Stomach (tissue), 9 donors: Measurements from ENCODE around the gene MRPL24. TPM values are rescaled to one million over a fixed set of nuclear protein-coding genes. Genes with fewer than 3 reads are reported as not detected.

Source experiments
- DNase-seq, 2 donors: peaks; one replicate each; pipeline versions ENCODE4 v3.0.0 to v3.0.0-alpha.2; 2013 to 2019
- H3K27ac ChIP-seq, 5 donors: fragments of 200-600 bp in 4 of 5; sonication (generic) in 4 of 5; one replicate each; pipeline ENCODE4 v1.5.1; 2013 to 2019; ENCODE audit warnings: mild to moderate bottlenecking in 1 of 5, moderate library complexity in 1 of 5
- H3K27me3 ChIP-seq, 3 donors: fragments of 200-600 bp; sonication (generic); one replicate each; pipeline ENCODE4 v1.5.1; 2017 to 2019; ENCODE audit warnings: mixed run types in 1 of 3
- H3K36me3 ChIP-seq, 4 donors: fragments of 200-600 bp; sonication (generic); 1 replicate in 3 of 4; 2 replicates in 1 of 4; pipeline ENCODE4 v1.5.1; 2016 to 2019
- H3K4me1 ChIP-seq, 4 donors: fragments of 200-600 bp; sonication (generic); one replicate each; pipeline ENCODE4 v1.5.1; 2016 to 2019
- H3K4me3 ChIP-seq, 4 donors: fragments of 200-600 bp; sonication (generic) in 3 of 4; one replicate each; pipeline ENCODE4 v1.5.1; 2016 to 2019; ENCODE audit warnings: mild to moderate bottlenecking in 1 of 4
- H3K9me3 ChIP-seq, 4 donors: fragments of 200-600 bp; sonication (generic); one replicate each; pipeline ENCODE4 v1.5.1; 2016 to 2019
- EP300 ChIP-seq: sonication (generic); formaldehyde crosslinking; IDR thresholded peaks from one replicate; pipeline ENCODE4 v1.6.1; 2017; ENCODE audit warnings: antibody characterized with exemption
- POLR2A ChIP-seq, 4 donors: fragments of 450-650 bp; IDR thresholded peaks; one replicate each; pipeline ENCODE4 v1.6.1; 2016; ENCODE audit warnings: antibody characterized with exemption in 4 of 4, control low read depth in 2 of 4, mild to moderate bottlenecking in 1 of 4, moderate library complexity in 1 of 4
- POLR2AphosphoS5 ChIP-seq, 3 donors: sonication (generic); formaldehyde crosslinking; IDR thresholded peaks; one replicate each; pipeline ENCODE4 v1.6.1; 2016; ENCODE audit warnings: antibody characterized with exemption in 3 of 3
- WGBS, 5 donors: extraction: QIAGEN DNeasy Blood & Tissue Kit in 3 of 5; methylation state at CpG; one replicate each; pipeline versions ENCODE4 v1.1.5 to v1.1.7; 2013 to 2018; 5-methylcytosine and 5-hydroxymethylcytosine counted together
- intact Hi-C: fragments of 100-400 bp; cut with DNase I; formaldehyde crosslinking; loops from one replicate; pipeline ENCODE4 v1.15.1; 2023; ENCODE audit warnings: low total_unique reads
- polyA plus RNA-seq, 3 donors: library from polyadenylated mRNA; stranded (reverse); fragments of 200-250 nt; gene quantifications; one replicate each; pipeline ENCODE4 v1.2.3, GENCODE V29; 2013
- total RNA-seq, 5 donors: library from RNA; depleted of rRNA; stranded (reverse); fragments of >200 nt; gene quantifications; one replicate each; pipeline versions ENCODE4 v1.1.0 to v1.2.3, GENCODE V29; 2014 to 2016
- TF ChIP-seq, protein P1 (sequence below), 7 experiments: fragments of 450-650 bp in 4 of 7; fragments of 200-600 bp in 3 of 7; sonication (generic) in 3 of 7; IDR thresholded peaks; one replicate each; pipeline ENCODE4 v1.5.1; 2016 to 2019; ENCODE audit warnings: antibody characterized with exemption in 7 of 7, control low read depth in 2 of 7, mild to moderate bottlenecking in 1 of 7
- donor health status: healthy with polysubstance abuse.
- donor health status: Bipolar disorder and iron deficiency.
- donor health status: healthy.

Gene MRPL24
- total and polyA plus RNA-seq, 8 donors: 15.6 to 113 (median 48.8) TPM

DNA sequence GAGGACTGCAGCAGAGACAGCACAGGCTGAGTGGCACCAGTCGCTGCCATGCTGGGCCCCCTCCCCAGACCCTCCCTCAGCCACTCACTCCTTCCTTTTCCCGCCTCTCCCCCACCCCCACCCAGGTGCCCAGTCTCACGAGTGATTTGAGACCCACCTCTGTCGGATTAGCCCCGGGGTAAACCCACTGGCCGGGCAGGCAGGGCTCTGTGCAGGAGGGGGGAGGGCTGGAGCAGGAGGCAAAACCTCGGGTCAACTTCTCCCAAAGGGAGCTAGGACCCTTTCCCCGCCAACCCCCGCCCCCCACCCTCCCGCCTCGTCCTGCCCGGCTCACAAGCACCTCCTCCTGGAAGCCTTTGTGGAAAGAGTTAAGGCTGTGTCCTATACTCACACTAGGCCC, 3.5 kb upstream of the MRPL24 start:
- TF ChIP-seq, protein P1, sequence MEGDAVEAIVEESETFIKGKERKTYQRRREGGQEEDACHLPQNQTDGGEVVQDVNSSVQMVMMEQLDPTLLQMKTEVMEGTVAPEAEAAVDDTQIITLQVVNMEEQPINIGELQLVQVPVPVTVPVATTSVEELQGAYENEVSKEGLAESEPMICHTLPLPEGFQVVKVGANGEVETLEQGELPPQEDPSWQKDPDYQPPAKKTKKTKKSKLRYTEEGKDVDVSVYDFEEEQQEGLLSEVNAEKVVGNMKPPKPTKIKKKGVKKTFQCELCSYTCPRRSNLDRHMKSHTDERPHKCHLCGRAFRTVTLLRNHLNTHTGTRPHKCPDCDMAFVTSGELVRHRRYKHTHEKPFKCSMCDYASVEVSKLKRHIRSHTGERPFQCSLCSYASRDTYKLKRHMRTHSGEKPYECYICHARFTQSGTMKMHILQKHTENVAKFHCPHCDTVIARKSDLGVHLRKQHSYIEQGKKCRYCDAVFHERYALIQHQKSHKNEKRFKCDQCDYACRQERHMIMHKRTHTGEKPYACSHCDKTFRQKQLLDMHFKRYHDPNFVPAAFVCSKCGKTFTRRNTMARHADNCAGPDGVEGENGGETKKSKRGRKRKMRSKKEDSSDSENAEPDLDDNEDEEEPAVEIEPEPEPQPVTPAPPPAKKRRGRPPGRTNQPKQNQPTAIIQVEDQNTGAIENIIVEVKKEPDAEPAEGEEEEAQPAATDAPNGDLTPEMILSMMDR (IDR thresholded peaks at IDR 0.05): no peak
- intact Hi-C loops: no loop called here
- DNase-seq: no peak
- 72 to 86% (median 79%) methylated on average over 6 to 12 of the region's 12 CpGs for WGBS, 5 donors
- Histone ChIP-seq H3K4me3 (no peak overlapping the region), H3K4me1 (peaks cover 44 to 71% (median 68%) of the 10 kb centered on the region in 4 donors), H3K27me3 (no peaks in the 10 kb centered on the region), H3K36me3 (peaks cover 24 to 41% (median 35%) of the 10 kb centered on the region in 4 donors), H3K27ac (peak overlapping the region in 3 of 5 donors; percentile 97 to 98 (median 98)), H3K9me3 (no peaks in the 10 kb centered on the region)

DNA sequence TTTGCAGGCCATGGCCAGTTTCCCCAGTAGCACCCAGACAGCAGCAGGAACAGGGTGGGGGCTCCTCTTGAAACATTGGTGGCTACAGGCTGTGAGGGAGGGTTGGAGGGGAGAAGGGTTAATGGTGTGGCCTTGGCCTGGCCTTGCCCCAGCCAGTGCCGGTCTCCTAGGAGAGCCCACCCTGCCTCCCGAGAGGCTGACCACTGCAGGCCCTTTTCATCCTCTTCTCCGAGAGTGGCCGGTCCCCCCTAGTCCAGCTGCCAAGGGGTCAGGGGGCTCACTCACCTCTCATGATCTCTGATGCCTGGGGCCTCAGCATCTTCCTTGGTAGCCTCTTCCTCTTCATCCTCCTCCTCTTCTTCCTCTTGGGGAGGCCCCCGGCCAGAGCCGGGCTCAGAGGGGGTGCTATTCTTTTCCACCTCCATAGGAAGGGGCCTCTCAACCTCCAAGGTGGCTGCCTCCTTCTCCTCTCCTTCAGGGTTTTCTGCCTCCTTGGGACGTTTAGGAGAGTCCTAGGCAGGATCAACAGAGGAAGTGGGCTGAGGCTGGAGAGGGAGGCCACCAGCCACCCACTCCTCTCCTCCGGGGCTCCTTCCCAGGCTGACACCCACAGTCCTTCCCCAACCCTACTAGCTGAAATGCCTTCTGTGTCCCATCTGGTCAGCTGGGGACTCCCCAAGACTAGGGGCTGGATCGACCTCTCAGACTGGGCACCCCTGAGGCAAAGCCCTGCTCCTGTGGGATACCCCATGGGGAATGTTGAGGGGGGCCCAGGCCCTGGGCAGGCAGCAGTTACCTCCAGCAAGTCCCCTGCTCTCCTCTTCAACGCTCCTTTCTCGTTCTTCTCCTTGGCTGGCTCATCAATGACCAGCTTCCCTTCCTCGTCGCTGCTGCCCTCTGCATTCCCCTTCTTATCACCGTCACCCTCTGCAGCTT, 2.7 kb upstream of the MRPL24 start:
- TF ChIP-seq POLR2A (IDR thresholded peaks at IDR 0.05) (no peak), POLR2AphosphoS5 (IDR thresholded peaks at IDR 0.05) (no peak), EP300 (no peak)
- TF ChIP-seq, protein P1 (IDR thresholded peaks at IDR 0.05): no peak
- peaks cover 24 to 41% (median 35%) of the 10 kb centered on the region in 4 donors for H3K36me3 ChIP-seq
- H3K4me3 ChIP-seq: no peak overlapping the region
- peaks cover 37 to 64% (median 61%) of the 10 kb centered on the region in 4 donors for H3K4me1 ChIP-seq
- H3K27me3 ChIP-seq: no peaks in the 10 kb centered on the region
- H3K9me3 ChIP-seq: no peaks in the 10 kb centered on the region
- intact Hi-C loops: no loop called here
- DNase-seq: no peak
- whole genome bisulfite sequencing, 5 donors: 78 to 89% (median 85%) methylated on average over 13 to 14 of the region's 14 CpGs
- H3K27ac ChIP-seq: peak overlapping the region in 2 of 5 donors; percentile 97 to 98

DNA sequence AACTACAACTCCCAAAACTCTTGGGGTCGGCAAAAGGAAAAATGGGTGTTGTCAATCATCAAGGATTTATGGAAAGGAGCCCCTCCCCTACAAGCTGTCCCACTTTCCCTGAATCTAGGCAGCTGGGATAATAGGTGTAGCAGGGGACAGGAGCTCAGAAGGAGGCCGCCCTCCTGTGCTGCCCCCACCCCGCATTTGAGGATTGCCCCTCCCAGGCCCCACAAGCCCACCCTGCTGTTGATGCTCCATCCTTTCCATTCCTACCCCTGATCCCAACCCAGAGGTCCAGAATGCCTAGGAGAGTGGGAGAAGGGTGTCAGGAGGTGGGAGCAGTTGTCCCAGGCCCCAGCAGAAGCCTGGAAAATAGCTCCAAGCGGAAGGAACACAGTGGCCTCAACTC, 1.9 kb upstream of the MRPL24 start:
- Histone ChIP-seq H3K4me1 (peaks cover 28 to 55% (median 52%) of the 10 kb centered on the region in 4 donors), H3K27ac (peak overlapping the region in 2 of 5 donors; percentile 87 to 97), H3K27me3 (no peaks in the 10 kb centered on the region), H3K4me3 (no peak overlapping the region), H3K36me3 (peaks cover 28 to 49% (median 40%) of the 10 kb centered on the region in 4 donors), H3K9me3 (no peaks in the 10 kb centered on the region)
- 88 to 96% (median 91%) methylated on average over 4 of the region's 4 CpGs for WGBS, 5 donors
- intact Hi-C loops: no loop called here
- DNase-seq: no peak
- TF ChIP-seq POLR2AphosphoS5 (IDR thresholded peaks at IDR 0.05) (no peak), EP300 (no peak), POLR2A (IDR thresholded peaks at IDR 0.05) (no peak)
- TF ChIP-seq, protein P1 (IDR thresholded peaks at IDR 0.05): no peak

DNA sequence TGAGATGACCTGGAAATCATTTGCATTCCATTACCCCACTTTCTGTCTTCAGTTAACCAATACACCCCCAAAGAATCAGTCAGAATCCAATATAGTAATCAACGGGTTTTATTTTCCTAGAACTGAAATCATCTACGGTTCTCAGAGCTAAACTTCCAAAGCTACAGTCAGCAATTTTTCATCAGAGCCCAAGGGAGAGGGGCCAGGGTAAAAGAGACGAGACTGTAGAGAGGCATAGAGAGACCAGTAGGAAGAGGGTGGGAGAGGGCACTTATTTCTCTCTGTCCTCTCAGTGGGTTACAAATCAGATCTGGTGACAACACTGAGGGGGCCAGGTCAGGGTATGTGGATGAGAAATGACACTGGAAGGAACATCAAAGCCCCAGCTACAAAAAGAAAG, 1.1 kb upstream of the MRPL24 start:
- Histone ChIP-seq H3K4me3 (no peak overlapping the region), H3K36me3 (peaks cover 35 to 57% (median 47%) of the 10 kb centered on the region in 4 donors), H3K27me3 (no peaks in the 10 kb centered on the region), H3K4me1 (peaks cover 23 to 48% (median 46%) of the 10 kb centered on the region in 4 donors), H3K27ac (peak overlapping the region in 4 of 5 donors; percentile 83 to 91 (median 88)), H3K9me3 (no peaks in the 10 kb centered on the region)
- 77 to 92% (median 85%) methylated on average over 3 of the region's 3 CpGs for WGBS, 5 donors
- intact Hi-C loops: no loop called here
- no peak for DNase-seq
- TF ChIP-seq POLR2A (IDR thresholded peaks at IDR 0.05): no peak
- TF ChIP-seq, protein P1 (IDR thresholded peaks at IDR 0.05): no peak
- TF ChIP-seq EP300: no peak
- no peak for TF ChIP-seq POLR2AphosphoS5 (IDR thresholded peaks at IDR 0.05)
